ENCODE data around the gene TMEM200A.

TMEM200A gene

GRCh38 chr6:130459316-130459715 is 93.5 kb downstream of the TMEM200A start:
- H3K36me3 Mint-ChIP-seq (ENCODE audit: low read depth), result no peaks in the 10 kb centered on the region

DNA sequence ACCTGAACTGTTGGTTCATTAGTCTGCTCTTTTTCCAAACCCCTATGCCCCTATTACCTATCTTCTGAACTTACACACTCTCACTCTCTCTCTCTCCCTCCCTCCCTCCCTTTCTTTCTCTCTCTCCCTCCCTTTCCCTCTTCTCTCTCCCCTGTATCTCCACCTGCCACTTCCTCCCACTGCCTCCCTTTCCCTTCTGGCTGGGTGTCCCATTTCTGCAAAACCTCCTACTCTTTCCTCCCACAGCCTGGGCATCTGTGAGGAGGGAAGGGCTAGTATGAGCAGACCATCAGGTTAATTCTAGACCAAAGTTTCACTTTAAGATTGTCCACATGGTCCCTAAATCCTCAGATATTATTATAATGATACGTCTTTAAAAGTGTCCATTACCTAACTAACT is 95.1 kb downstream of the TMEM200A start:
- Mint-ChIP-seq H3K27me3 (ENCODE audit: low read depth, poor library complexity) (peaks cover 13% of the 10 kb centered on the region), H3K36me3 (ENCODE audit: low read depth) (no peaks in the 10 kb centered on the region), H3K4me3 (no peak overlapping the region), H3K9me3 (no peaks in the 10 kb centered on the region), H3K4me1 (no peaks in the 10 kb centered on the region), H3K27ac (peak overlapping the region; percentile 61)
- no peak for DNase-seq
- TF ChIP-seq, protein P1, sequence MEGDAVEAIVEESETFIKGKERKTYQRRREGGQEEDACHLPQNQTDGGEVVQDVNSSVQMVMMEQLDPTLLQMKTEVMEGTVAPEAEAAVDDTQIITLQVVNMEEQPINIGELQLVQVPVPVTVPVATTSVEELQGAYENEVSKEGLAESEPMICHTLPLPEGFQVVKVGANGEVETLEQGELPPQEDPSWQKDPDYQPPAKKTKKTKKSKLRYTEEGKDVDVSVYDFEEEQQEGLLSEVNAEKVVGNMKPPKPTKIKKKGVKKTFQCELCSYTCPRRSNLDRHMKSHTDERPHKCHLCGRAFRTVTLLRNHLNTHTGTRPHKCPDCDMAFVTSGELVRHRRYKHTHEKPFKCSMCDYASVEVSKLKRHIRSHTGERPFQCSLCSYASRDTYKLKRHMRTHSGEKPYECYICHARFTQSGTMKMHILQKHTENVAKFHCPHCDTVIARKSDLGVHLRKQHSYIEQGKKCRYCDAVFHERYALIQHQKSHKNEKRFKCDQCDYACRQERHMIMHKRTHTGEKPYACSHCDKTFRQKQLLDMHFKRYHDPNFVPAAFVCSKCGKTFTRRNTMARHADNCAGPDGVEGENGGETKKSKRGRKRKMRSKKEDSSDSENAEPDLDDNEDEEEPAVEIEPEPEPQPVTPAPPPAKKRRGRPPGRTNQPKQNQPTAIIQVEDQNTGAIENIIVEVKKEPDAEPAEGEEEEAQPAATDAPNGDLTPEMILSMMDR (IDR thresholded peaks at IDR 0.05), result no peak

More at GRCh38 chr6:130459316-130459715, 93.5 kb downstream of the TMEM200A start:
- H3K4me1 Mint-ChIP-seq, result no peaks in the 10 kb centered on the region
- TF ChIP-seq, protein P1 (IDR thresholded peaks at IDR 0.05), result no peak
- no peaks in the 10 kb centered on the region for H3K9me3 Mint-ChIP-seq
- H3K27me3 Mint-ChIP-seq (ENCODE audit: low read depth, poor library complexity), result peaks cover 13% of the 10 kb centered on the region
- H3K27ac Mint-ChIP-seq, result no peak overlapping the region
- DNase-seq, result no peak
- H3K4me3 Mint-ChIP-seq, result no peak overlapping the region

- H3K27ac Mint-ChIP-seq, result no peak overlapping the region
- H3K4me1 Mint-ChIP-seq, result no peaks in the 10 kb centered on the region
- TF ChIP-seq, protein P1 (IDR thresholded peaks at IDR 0.05), result no peak
- peaks cover 14% of the 10 kb centered on the region for H3K27me3 Mint-ChIP-seq (ENCODE audit: low read depth, poor library complexity)
- H3K9me3 Mint-ChIP-seq, result no peaks in the 10 kb centered on the region
- no peak for DNase-seq
- no peak overlapping the region for H3K4me3 Mint-ChIP-seq
- no peaks in the 10 kb centered on the region for H3K36me3 Mint-ChIP-seq (ENCODE audit: low read depth)
Observed at GRCh38 chr6:130466052-130466747, 100.4 kb downstream of the TMEM200A start.

DNA sequence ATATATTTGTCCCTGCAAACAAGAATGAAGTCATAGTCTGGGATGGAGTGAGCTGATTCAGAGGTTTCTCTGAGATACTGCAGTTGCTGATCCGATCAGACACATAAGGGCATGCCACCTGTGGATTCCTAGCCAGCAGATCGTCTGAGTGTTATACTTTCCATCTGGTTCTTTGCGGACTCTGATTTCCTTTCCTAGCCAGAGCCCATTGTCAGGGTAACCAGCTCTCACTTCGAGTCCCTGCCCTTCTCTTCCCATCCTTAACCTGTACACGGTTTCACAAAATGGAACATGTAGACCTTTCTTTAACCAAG is 100.9 kb downstream of the TMEM200A start:
- no peaks in the 10 kb centered on the region for H3K9me3 Mint-ChIP-seq
- H3K4me3 Mint-ChIP-seq, result no peak overlapping the region
- no peak for DNase-seq
- peak overlapping the region; percentile 17 for H3K27ac Mint-ChIP-seq
- no peaks in the 10 kb centered on the region for H3K4me1 Mint-ChIP-seq
- no peaks in the 10 kb centered on the region for H3K36me3 Mint-ChIP-seq (ENCODE audit: low read depth)
- H3K27me3 Mint-ChIP-seq (ENCODE audit: low read depth, poor library complexity), result peaks cover 14% of the 10 kb centered on the region
- TF ChIP-seq, protein P1 (IDR thresholded peaks at IDR 0.05), result no peak

- TF ChIP-seq, protein P1 (IDR thresholded peaks at IDR 0.05), result no peak
- Mint-ChIP-seq H3K4me3 (no peak overlapping the region), H3K36me3 (ENCODE audit: low read depth) (no peaks in the 10 kb centered on the region), H3K27me3 (ENCODE audit: low read depth, poor library complexity) (peaks cover 11% of the 10 kb centered on the region), H3K9me3 (no peaks in the 10 kb centered on the region), H3K27ac (no peak overlapping the region), H3K4me1 (no peaks in the 10 kb centered on the region)
- DNase-seq, result no peak
Observed at GRCh38 chr6:130467146-130468050, 101.6 kb downstream of the TMEM200A start.

All from nephron progenitor cell (in vitro differentiated cells).